HL-60/S4 (cell line): ENCODE data around the gene LCN6.
"Not testable (repeated sequence)": the region's sequence is repeated elsewhere in the genome, so short reads cannot be mapped to it uniquely, and the experiment has no call there.

Source experiments
- in situ Hi-C: fragments of 300-500 bp; cut with MboI; formaldehyde crosslinking; loops from 2 replicates; pipeline ENCODE4 v1.14.3; 2022; ENCODE audit warnings: low sequenced_read_pairs

The LCN6 gene

GRCh38 chr9:136762221-136762691, 13.9 kb upstream of the LCN6 start:
- in situ Hi-C loops: no loop called here

- in situ Hi-C loops: no loop called here
Observed at GRCh38 chr9:136761545-136761981, 13.2 kb upstream of the LCN6 start.

- in situ Hi-C loops: not testable (repeated sequence)
Observed at GRCh38 chr9:136760834-136761544, 12.7 kb upstream of the LCN6 start.

- in situ Hi-C loops: no loop called here
Observed at GRCh38 chr9:136760424-136760823, 12.1 kb upstream of the LCN6 start.

- in situ Hi-C loops: no loop called here
Observed at GRCh38 chr9:136759436-136760325, 11.4 kb upstream of the LCN6 start.

GRCh38 chr9:136759001-136759400, 10.7 kb upstream of the LCN6 start:
- in situ Hi-C loops: no loop called here

GRCh38 chr9:136757751-136758140, 9.4 kb upstream of the LCN6 start:
- in situ Hi-C loops: no loop called here

GRCh38 chr9:136757328-136757727, 9.0 kb upstream of the LCN6 start:
- in situ Hi-C loops: no loop called here

GRCh38 chr9:136756836-136757235, 8.5 kb upstream of the LCN6 start:
- in situ Hi-C loops: no loop called here

- in situ Hi-C loops: no loop called here
Observed at GRCh38 chr9:136756134-136756438, 7.8 kb upstream of the LCN6 start.

- in situ Hi-C loops: not testable (repeated sequence)
Observed at GRCh38 chr9:136755302-136756133, 7.2 kb upstream of the LCN6 start.

- in situ Hi-C loops: no loop called here
Observed at GRCh38 chr9:136754626-136755301, 6.4 kb upstream of the LCN6 start.

- in situ Hi-C loops: no loop called here
Observed at GRCh38 chr9:136754059-136754572, 5.8 kb upstream of the LCN6 start.

GRCh38 chr9:136753371-136754058, 5.2 kb upstream of the LCN6 start:
- in situ Hi-C loops: no loop called here

GRCh38 chr9:136751814-136752213, 3.5 kb upstream of the LCN6 start:
- in situ Hi-C loops: no loop called here

GRCh38 chr9:136751244-136751643, 2.9 kb upstream of the LCN6 start:
- in situ Hi-C loops: no loop called here

- in situ Hi-C loops: no loop called here
Observed at GRCh38 chr9:136750526-136750925, 2.2 kb upstream of the LCN6 start.

GRCh38 chr9:136748666-136749611, 614 bp upstream of the LCN6 start:
- in situ Hi-C loops: no loop called here
